ENCODE data around the gene PSMG1. TPM values are rescaled to one million over a fixed set of nuclear protein-coding genes. Genes with fewer than 3 reads are reported as not detected.
"Not testable (repeated sequence)": the region's sequence is repeated elsewhere in the genome, so short reads cannot be mapped to it uniquely, and the experiment has no call there.

PSMG1 gene, protein sequence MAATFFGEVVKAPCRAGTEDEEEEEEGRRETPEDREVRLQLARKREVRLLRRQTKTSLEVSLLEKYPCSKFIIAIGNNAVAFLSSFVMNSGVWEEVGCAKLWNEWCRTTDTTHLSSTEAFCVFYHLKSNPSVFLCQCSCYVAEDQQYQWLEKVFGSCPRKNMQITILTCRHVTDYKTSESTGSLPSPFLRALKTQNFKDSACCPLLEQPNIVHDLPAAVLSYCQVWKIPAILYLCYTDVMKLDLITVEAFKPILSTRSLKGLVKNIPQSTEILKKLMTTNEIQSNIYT
- total RNA-seq: 10 to 100 TPM; 41.2 to 78.1 TPM

DNA sequence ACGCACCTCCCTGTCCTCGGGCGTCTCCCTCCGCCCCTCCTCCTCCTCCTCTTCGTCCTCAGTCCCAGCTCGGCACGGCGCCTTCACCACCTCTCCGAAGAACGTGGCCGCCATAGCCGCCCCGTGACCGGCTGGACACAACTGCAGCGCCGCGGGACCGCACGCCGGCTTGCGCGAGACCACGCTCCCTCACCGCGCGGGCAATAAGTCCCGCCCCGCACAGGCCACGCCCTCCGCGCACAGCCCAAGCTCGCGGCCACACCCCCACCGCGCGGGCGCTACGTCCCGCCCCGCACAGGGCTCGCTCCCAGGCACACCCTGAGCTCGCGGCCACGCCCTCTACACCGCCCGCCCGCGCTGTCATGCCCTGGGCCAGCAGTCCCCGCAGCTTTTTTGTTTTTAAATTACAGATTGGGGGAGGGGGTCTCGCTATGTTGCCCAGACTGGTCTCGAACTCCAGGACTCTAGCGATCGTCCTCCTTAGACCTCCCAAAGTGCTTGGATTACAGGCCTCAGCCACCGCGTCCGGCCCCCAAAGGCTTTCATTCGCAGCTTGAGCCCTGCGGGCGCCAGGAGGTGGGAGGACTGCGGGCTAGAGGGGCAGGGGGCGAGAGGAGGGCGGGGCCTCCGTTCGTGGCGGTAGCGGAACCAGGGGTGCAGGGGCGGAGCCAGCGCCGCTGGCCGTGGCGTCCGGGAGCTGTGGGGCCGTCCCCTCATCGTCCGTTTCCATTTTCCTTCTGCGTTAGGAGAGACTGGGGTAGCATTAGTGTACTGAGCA, at the start of gene PSMG1:
TSS of gene PSMG1 (minus strand) at position 180 of the 778 bp plus-strand sequence. CDS start at position 114, 66 bp downstream.
- Histone ChIP-seq H3K27me3 (no peaks in the 10 kb centered on the region), H3K4me1 (peaks cover 5% of the 10 kb centered on the region), H3K4me3 (peak within 1 kb of the TSS; percentile 83), H3K9ac (ENCODE audit: low read depth in 2 of 2, low read length in 2 of 2) (peak within 1 kb of the TSS; percentile 77 to 84), H3K27ac (peak within 1 kb of the TSS; percentile 87), H3K36me3 (no peaks in the 10 kb centered on the region), H3K9me3 (no peaks in the 10 kb centered on the region)
- DNase-seq: peak; percentile 96
- intact Hi-C loops (cut with DNase I): no loop called here
- TF ChIP-seq, protein P1, sequence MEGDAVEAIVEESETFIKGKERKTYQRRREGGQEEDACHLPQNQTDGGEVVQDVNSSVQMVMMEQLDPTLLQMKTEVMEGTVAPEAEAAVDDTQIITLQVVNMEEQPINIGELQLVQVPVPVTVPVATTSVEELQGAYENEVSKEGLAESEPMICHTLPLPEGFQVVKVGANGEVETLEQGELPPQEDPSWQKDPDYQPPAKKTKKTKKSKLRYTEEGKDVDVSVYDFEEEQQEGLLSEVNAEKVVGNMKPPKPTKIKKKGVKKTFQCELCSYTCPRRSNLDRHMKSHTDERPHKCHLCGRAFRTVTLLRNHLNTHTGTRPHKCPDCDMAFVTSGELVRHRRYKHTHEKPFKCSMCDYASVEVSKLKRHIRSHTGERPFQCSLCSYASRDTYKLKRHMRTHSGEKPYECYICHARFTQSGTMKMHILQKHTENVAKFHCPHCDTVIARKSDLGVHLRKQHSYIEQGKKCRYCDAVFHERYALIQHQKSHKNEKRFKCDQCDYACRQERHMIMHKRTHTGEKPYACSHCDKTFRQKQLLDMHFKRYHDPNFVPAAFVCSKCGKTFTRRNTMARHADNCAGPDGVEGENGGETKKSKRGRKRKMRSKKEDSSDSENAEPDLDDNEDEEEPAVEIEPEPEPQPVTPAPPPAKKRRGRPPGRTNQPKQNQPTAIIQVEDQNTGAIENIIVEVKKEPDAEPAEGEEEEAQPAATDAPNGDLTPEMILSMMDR (IDR thresholded peaks at IDR 0.05): no peak

DNA sequence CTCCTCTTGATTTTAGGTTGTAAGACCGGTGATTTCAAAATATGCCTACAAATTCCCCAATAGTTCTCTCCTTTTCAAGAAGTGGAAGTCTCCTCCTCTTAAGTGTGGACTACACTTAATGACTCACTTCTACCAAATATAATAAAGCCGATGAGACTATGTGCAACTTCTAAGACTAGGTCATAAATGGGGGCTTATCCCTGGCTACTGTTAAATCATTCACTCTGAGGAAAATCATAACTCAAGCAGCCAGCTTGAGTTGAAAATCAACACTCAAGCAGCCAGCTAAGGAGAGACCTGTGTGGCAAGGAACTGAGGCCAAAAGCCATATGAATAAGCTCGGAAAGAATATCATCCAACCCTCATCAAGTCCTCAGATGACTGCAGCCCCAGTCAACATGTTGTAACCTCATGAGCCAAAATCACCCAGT, 49.6 kb upstream of the PSMG1 start:
- TF ChIP-seq, protein P1 (IDR thresholded peaks at IDR 0.05): no peak
- Histone ChIP-seq H3K27ac (no peak overlapping the region), H3K4me1 (no peaks in the 10 kb centered on the region), H3K27me3 (no peaks in the 10 kb centered on the region), H3K36me3 (no peaks in the 10 kb centered on the region), H3K9me3 (no peaks in the 10 kb centered on the region), H3K9ac (ENCODE audit: low read depth in 2 of 2, low read length in 2 of 2) (no peak overlapping the region), H3K4me3 (no peak overlapping the region)
- no peak for DNase-seq
- intact Hi-C loops (cut with DNase I): no loop called here

DNA sequence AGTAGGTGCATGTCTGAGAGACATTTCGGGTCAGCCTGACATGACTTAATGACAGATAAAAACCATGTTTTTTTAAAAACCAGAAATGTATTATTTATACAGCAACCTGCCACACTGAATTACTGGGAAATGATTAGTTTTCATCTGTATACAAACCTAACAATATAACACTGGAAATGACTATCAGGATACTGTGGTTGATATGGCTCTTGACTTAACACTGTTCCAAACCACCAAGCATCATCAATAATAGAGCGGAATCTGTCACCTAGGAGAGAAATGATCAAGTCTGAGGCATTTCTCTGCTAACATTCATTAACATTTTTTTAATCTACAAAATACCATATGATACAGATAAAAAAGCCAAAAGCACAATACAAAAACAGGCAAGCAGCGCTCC, 41.7 kb upstream of the PSMG1 start:
- no peak for DNase-seq
- H3K9me3 ChIP-seq: no peaks in the 10 kb centered on the region
- no peaks in the 10 kb centered on the region for H3K4me1 ChIP-seq
- H3K27ac ChIP-seq: no peak overlapping the region
- TF ChIP-seq, protein P1 (IDR thresholded peaks at IDR 0.05): no peak
- H3K36me3 ChIP-seq: no peaks in the 10 kb centered on the region
- H3K27me3 ChIP-seq: no peaks in the 10 kb centered on the region
- intact Hi-C loops (cut with DNase I): loop anchor here (10.0 kb wide), 1 partner anchor 50 kb away; no protein-coding TSS in a partner anchor
- no peak overlapping the region for H3K4me3 ChIP-seq
- H3K9ac ChIP-seq (ENCODE audit: low read depth in 2 of 2, low read length in 2 of 2): no peak overlapping the region

DNA sequence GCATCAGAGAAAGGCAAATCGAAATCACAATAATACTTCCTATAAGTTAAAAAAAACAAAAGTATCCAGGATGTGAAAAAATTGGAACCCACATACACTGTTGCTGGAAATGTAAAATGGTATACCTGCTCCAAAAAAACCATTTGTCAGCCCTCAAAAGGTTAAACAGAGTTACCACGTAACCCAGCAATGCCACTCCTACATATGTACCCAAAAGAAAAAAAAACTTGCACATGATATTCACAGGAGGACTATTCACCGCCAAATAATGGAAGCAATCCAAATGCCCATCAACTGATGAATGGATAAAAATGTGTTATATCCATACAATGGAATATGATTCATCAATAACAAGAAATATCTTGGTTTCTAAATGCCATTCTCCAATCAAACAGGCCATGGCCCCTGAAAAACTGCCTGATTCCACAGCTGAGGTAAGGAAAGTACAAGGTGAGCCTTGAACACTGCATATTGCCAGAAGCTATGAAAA, 38.8 kb upstream of the PSMG1 start:
- Histone ChIP-seq H3K9me3 (no peaks in the 10 kb centered on the region), H3K36me3 (no peaks in the 10 kb centered on the region), H3K4me1 (no peaks in the 10 kb centered on the region), H3K9ac (ENCODE audit: low read depth in 2 of 2, low read length in 2 of 2) (no peak overlapping the region), H3K27ac (no peak overlapping the region), H3K27me3 (no peaks in the 10 kb centered on the region), H3K4me3 (no peak overlapping the region)
- intact Hi-C loops (cut with DNase I): loop anchor here (10.0 kb wide), 1 partner anchor 53 kb away; no protein-coding TSS in a partner anchor
- TF ChIP-seq, protein P1 (IDR thresholded peaks at IDR 0.05): no peak
- no peak for DNase-seq

DNA sequence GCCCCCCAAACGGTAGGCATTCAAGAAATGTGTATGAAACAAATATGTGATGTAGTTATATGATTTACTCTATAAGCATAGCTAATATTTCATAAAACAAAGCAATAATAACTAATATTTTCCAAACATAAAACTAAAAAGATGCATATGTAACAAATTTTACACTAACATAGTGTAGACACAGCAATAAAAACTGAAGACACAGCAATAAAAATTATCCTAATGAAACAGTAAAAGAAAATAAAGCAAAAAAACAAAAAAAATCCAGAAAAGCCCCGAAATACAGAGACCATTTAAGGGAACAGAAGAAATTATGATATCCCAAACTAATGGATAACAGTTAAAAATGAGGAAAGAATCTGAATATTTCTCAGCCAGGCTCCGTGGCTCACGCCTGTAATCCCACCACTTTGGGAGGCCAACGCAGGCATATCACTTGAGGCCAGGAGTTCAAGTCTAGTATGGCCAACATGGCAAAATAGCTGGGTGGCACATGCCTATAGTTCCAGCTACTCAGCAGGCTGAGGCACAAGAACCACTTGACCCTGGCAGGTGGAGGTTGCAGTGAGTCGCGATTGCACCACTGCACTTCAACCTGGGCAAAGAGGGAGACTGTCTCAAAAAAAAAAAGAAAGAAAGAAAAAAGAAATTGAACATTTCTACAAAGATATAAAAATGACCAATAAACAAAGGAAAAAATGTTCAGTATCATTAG, 38.2 kb upstream of the PSMG1 start:
- TF ChIP-seq, protein P1 (IDR thresholded peaks at IDR 0.05): no peak
- Histone ChIP-seq H3K9ac (ENCODE audit: low read depth in 2 of 2, low read length in 2 of 2) (no peak overlapping the region), H3K4me1 (no peaks in the 10 kb centered on the region), H3K9me3 (no peaks in the 10 kb centered on the region), H3K27ac (no peak overlapping the region), H3K36me3 (no peaks in the 10 kb centered on the region), H3K27me3 (no peaks in the 10 kb centered on the region), H3K4me3 (no peak overlapping the region)
- intact Hi-C loops (cut with DNase I): loop anchor here (10.0 kb wide), 1 partner anchor 53 kb away; no protein-coding TSS in a partner anchor
- DNase-seq: no peak

DNA sequence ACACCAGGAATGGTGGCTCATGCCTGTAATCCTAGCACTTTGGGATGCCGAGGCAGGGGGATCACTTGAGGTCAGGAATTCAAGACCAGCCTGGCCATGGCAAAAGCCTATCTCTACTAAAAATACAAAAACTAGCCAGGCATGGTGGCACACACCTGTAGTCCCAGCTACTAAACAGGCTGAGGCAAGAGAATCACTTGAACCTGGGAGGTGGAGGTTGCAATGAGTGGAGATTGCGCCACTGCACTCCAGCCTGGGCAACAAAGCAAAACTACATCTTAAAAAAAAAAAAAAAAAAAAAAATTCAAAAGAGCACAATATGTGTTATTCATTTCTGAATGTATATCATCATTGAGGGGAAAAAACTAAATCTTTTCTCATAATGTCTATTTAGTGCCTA, 37.6 kb upstream of the PSMG1 start:
- intact Hi-C loops (cut with DNase I): loop anchor here (10.0 kb wide), 1 partner anchor 54 kb away; no protein-coding TSS in a partner anchor
- not testable (repeated sequence) for H3K36me3 ChIP-seq

More for the DNA sequence above, 37.6 kb upstream of the PSMG1 start:
- H3K9me3 ChIP-seq; H3K27ac ChIP-seq; H3K4me3 ChIP-seq; DNase-seq; H3K9ac ChIP-seq (ENCODE audit: low read depth in 2 of 2, low read length in 2 of 2); H3K27me3 ChIP-seq; H3K4me1 ChIP-seq: not testable (repeated sequence)

All from colonic mucosa (tissue), 4 donors.